Common myeloid progenitor, CD34-positive (primary cell): ENCODE measurements around the gene CTTN.

ENCODE experiments used
- CTCF ChIA-PET: fragments of 350-600 bp; sonication (Branson Sonifier 250); formaldehyde crosslinking; loops from one replicate; lab custom pipeline; 2021; ENCODE audit warnings: antibody characterized with exemption; lab: Charles Lee
- POLR2A ChIA-PET: fragments of 350-600 bp; sonication (Branson Sonifier 250); formaldehyde crosslinking; loops from one replicate; lab custom pipeline; 2021; ENCODE audit warnings: antibody characterized with exemption; lab: Charles Lee
- DNase-seq, 3 donors: peaks; one replicate each; pipeline versions ENCODE4 v3.0.0 to v3.0.0-alpha.2; 2013
- H3K27ac ChIP-seq, 2 experiments: 1 replicate in 1 of 2; 2 replicates in 1 of 2; pipeline ENCODE4 v1.7.0; 2013; ENCODE audit warnings: inconsistent platforms in 2 of 2, low read length in 2 of 2, mild to moderate bottlenecking in 2 of 2, low read depth in 1 of 2, moderate library complexity in 1 of 2; ENCODE audit not compliant: severe bottlenecking in 2 of 2, insufficient read depth in 1 of 2, poor library complexity in 1 of 2
- H3K27me3 ChIP-seq, 5 experiments: replicated peaks in 2 of 5; 1 replicate in 3 of 5; 2 replicates in 2 of 5; pipeline versions ENCODE4 v1.6.1 to v1.7.0; 2013; ENCODE audit warnings: low read length in 4 of 5, mild to moderate bottlenecking in 2 of 5, moderate library complexity in 2 of 5, inconsistent platforms in 1 of 5; ENCODE audit not compliant: insufficient read depth in 5 of 5, control insufficient read depth in 4 of 5
- H3K36me3 ChIP-seq, 4 experiments: 1 replicate in 2 of 4; 2 replicates in 2 of 4; pipeline versions ENCODE4 v1.6.1 to v1.7.0; 2013; ENCODE audit warnings: low read length in 3 of 4, control low read depth in 1 of 4, mild to moderate bottlenecking in 1 of 4; ENCODE audit not compliant: control insufficient read depth in 4 of 4, insufficient read depth in 4 of 4
- H3K4me1 ChIP-seq, 4 experiments: 1 replicate in 3 of 4; 2 replicates in 1 of 4; pipeline versions ENCODE4 v1.6.1 to v1.7.1; 2013; ENCODE audit warnings: low read length in 3 of 4, mild to moderate bottlenecking in 3 of 4, control low read depth in 1 of 4, inconsistent platforms in 1 of 4, moderate library complexity in 1 of 4; ENCODE audit not compliant: control insufficient read depth in 4 of 4, insufficient read depth in 4 of 4; ENCODE audit errors: control extremely low read depth in 1 of 4
- H3K4me3 ChIP-seq, 7 experiments: 1 replicate in 4 of 7; 2 replicates in 3 of 7; pipeline versions ENCODE4 v1.5.1 to v1.7.0; 2013; ENCODE audit warnings: mild to moderate bottlenecking in 7 of 7, low read length in 6 of 7, moderate library complexity in 6 of 7, inconsistent platforms in 2 of 7, low read depth in 2 of 7, control low read depth in 1 of 7; ENCODE audit not compliant: insufficient read depth in 4 of 7, control insufficient read depth in 1 of 7; ENCODE audit errors: extremely low read depth in 1 of 7
- H3K9me3 ChIP-seq, 5 experiments: 1 replicate in 4 of 5; 2 replicates in 1 of 5; pipeline versions ENCODE4 v1.6.1 to v1.7.1; 2013; ENCODE audit warnings: low read length in 4 of 5, mild to moderate bottlenecking in 2 of 5, inconsistent platforms in 1 of 5, low read depth in 1 of 5, moderate library complexity in 1 of 5; ENCODE audit not compliant: control insufficient read depth in 4 of 5, insufficient read depth in 2 of 5; ENCODE audit errors: control extremely low read depth in 1 of 5
- WGBS: methylation state at CpG from one replicate; pipeline ENCODE4 v1.1.5; 2013; ENCODE audit not compliant: insufficient coverage; 5-methylcytosine and 5-hydroxymethylcytosine counted together

CTTN gene

GRCh38 chr11:70474710-70475109 lies 76.4 kb downstream of the CTTN start:
- WGBS = 98% methylated on average over 8 of the region's 8 CpGs
- no peaks in the 10 kb centered on the region for H3K9me3 ChIP-seq
- CTCF ChIA-PET = interaction anchor here (1.1 to 1.3 kb wide), 2 partner anchors 8 to 560 kb away, joined by 3 to 4 read pairs; no protein-coding TSS in a partner anchor
- POLR2A ChIA-PET = interaction anchor here (0.5 kb wide), 1 partner anchor 18 kb away, joined by 4 read pairs; no protein-coding TSS in a partner anchor
- peaks cover 0 to 26% (median 18%) of the 10 kb centered on the region in 4 experiments for H3K4me1 ChIP-seq
- H3K4me3 ChIP-seq = no peak overlapping the region
- H3K36me3 ChIP-seq = no peaks in the 10 kb centered on the region
- H3K27ac ChIP-seq = no peak overlapping the region
- peaks cover 0 to 2% (median 0%) of the 10 kb centered on the region in 5 experiments for H3K27me3 ChIP-seq
- DNase-seq = no peak

GRCh38 chr11:70476669-70477068 lies 78.3 kb downstream of the CTTN start:
- WGBS = 100% methylated on average over 4 of the region's 4 CpGs
- CTCF ChIA-PET = interaction anchor here (8.1 kb wide), 1 partner anchor 7 kb away, joined by 96 read pairs; no protein-coding TSS in a partner anchor
- no peak for DNase-seq
- Histone ChIP-seq H3K36me3 (no peaks in the 10 kb centered on the region), H3K27me3 (peaks cover 0 to 2% (median 0%) of the 10 kb centered on the region in 5 experiments), H3K4me3 (no peak overlapping the region), H3K4me1 (peaks cover 0 to 7% (median 3%) of the 10 kb centered on the region in 4 experiments), H3K27ac (no peak overlapping the region), H3K9me3 (no peaks in the 10 kb centered on the region)
- POLR2A ChIA-PET = no interaction called here

GRCh38 chr11:70477176-70477575 lies 78.8 kb downstream of the CTTN start:
- WGBS = 92% methylated on average over 3 of the region's 6 CpGs
- Histone ChIP-seq H3K27me3 (peaks cover 0 to 2% (median 0%) of the 10 kb centered on the region in 5 experiments), H3K9me3 (no peaks in the 10 kb centered on the region), H3K4me3 (no peak overlapping the region), H3K36me3 (no peaks in the 10 kb centered on the region), H3K27ac (no peak overlapping the region), H3K4me1 (peaks cover 0 to 2% (median under 1%) of the 10 kb centered on the region in 4 experiments)
- DNase-seq = no peak
- CTCF ChIA-PET = interaction anchor here (8.1 kb wide), 1 partner anchor 7 kb away, joined by 96 read pairs; no protein-coding TSS in a partner anchor
- POLR2A ChIA-PET = no interaction called here

GRCh38 chr11:70477609-70478008 lies 79.3 kb downstream of the CTTN start:
- ChIA-PET CTCF (interaction anchor here (8.1 kb wide), 1 partner anchor 8 kb away, joined by 96 read pairs; no protein-coding TSS in a partner anchor), POLR2A (no interaction called here)
- Histone ChIP-seq H3K4me1 (no peaks in the 10 kb centered on the region), H3K27me3 (peaks cover 0 to 2% (median 0%) of the 10 kb centered on the region in 5 experiments), H3K36me3 (no peaks in the 10 kb centered on the region), H3K27ac (no peak overlapping the region), H3K9me3 (no peaks in the 10 kb centered on the region), H3K4me3 (no peak overlapping the region)
- DNase-seq = no peak
- WGBS = 86% methylated on average over 9 of the region's 10 CpGs

GRCh38 chr11:70478166-70478890 lies 80.0 kb downstream of the CTTN start:
- H3K27ac ChIP-seq = no peak overlapping the region
- H3K4me3 ChIP-seq = no peak overlapping the region
- H3K27me3 ChIP-seq = no peaks in the 10 kb centered on the region
- peaks cover 0 to 6% (median 1%) of the 10 kb centered on the region in 4 experiments for H3K4me1 ChIP-seq
- no peaks in the 10 kb centered on the region for H3K36me3 ChIP-seq
- DNase-seq = no peak
- WGBS = 94% methylated on average over 6 of the region's 11 CpGs
- ChIA-PET POLR2A (no interaction called here), CTCF (interaction anchor here (8.1 kb wide), 1 partner anchor 9 kb away, joined by 96 read pairs; no protein-coding TSS in a partner anchor)
- H3K9me3 ChIP-seq = no peaks in the 10 kb centered on the region

- H3K27ac ChIP-seq = no peak overlapping the region
- H3K36me3 ChIP-seq = no peaks in the 10 kb centered on the region
- ChIA-PET POLR2A (interaction anchor here (1.4 kb wide), 1 partner anchor 9 kb away, joined by 3 read pairs; no protein-coding TSS in a partner anchor), CTCF (interaction anchor here (1.2 to 8.1 kb wide), 4 partner anchors 11 to 276 kb away, joined by 3 to 96 read pairs (median 5); no protein-coding TSS in a partner anchor)
- no peaks in the 10 kb centered on the region for H3K9me3 ChIP-seq
- DNase-seq = no peak
- H3K4me3 ChIP-seq = no peak overlapping the region
- 94% methylated on average over 3 of the region's 3 CpGs for WGBS
- no peaks in the 10 kb centered on the region for H3K27me3 ChIP-seq
- peaks cover 0 to 8% (median 3%) of the 10 kb centered on the region in 4 experiments for H3K4me1 ChIP-seq
Measured at GRCh38 chr11:70480711-70481110, 82.4 kb downstream of the CTTN start.
